Measurements from ENCODE around the gene CYP4V2. TPM values are rescaled to one million over a fixed set of nuclear protein-coding genes. Genes with fewer than 3 reads are reported as not detected.

CYP4V2 gene
- total RNA-seq, 4 donors from 2014 or later: 9.7 to 22.5 (median 19.7) TPM

DNA sequence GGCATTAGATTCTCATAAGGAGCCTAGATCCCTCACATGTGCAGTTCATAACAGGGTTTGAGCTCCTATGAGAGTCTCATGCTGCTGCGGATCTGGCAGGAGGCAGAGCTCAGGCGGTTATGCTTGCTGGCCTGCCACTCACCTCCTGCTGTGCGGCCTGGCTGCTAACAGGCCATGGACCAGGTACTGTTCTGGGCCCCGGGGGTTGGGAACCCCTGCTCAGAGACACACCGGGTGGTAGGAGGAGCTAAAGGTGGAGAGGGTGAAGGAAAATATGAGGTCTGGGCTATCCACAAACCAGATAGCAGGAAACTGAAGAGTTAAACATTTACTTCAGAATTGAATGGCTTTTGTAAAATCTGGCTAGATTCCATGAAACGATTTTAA lies 68.7 kb downstream of the CYP4V2 start:
- no peak overlapping the region for H3K4me3 ChIP-seq
- TF ChIP-seq POLR2A (IDR thresholded peaks at IDR 0.05): no peak
- TF ChIP-seq, protein P1, sequence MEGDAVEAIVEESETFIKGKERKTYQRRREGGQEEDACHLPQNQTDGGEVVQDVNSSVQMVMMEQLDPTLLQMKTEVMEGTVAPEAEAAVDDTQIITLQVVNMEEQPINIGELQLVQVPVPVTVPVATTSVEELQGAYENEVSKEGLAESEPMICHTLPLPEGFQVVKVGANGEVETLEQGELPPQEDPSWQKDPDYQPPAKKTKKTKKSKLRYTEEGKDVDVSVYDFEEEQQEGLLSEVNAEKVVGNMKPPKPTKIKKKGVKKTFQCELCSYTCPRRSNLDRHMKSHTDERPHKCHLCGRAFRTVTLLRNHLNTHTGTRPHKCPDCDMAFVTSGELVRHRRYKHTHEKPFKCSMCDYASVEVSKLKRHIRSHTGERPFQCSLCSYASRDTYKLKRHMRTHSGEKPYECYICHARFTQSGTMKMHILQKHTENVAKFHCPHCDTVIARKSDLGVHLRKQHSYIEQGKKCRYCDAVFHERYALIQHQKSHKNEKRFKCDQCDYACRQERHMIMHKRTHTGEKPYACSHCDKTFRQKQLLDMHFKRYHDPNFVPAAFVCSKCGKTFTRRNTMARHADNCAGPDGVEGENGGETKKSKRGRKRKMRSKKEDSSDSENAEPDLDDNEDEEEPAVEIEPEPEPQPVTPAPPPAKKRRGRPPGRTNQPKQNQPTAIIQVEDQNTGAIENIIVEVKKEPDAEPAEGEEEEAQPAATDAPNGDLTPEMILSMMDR (IDR thresholded peaks at IDR 0.05): no peak
- no peaks in the 10 kb centered on the region for H3K9me3 ChIP-seq
- no peak overlapping the region for H3K27ac ChIP-seq
- H3K27me3 ChIP-seq: no peaks in the 10 kb centered on the region
- intact Hi-C loops (cut with DNase I; ENCODE audit: low total_unique reads): no loop called here
- no peaks in the 10 kb centered on the region for H3K4me1 ChIP-seq
- no peak for DNase-seq
- H3K36me3 ChIP-seq: no peaks in the 10 kb centered on the region

Other genes with a start within 250 kb of the CYP4V2 start
- 10 to 100 TPM in 1 of 4 donors, 1 to 10 TPM in 3; 2.9 to 12.6 (median 8.6) TPM for gene TLR3, start 122.4 kb upstream of the CYP4V2 start, total RNA-seq
- 10 to 100 TPM in 3 of 4 donors, under 1 TPM in 1; 0.77 to 18.9 (median 17.7) TPM for gene FAM149A, start 86.9 kb upstream of the CYP4V2 start, total RNA-seq
- gene KLKB1, start 35.9 kb downstream of the CYP4V2 start, total RNA-seq: 1 to 10 TPM in 1 of 4 donors, under 1 TPM in 1, not detected in 2; 0.62 to 1.1 TPM
- under 1 TPM in 2 of 4 donors, not detected in 2; 0.48 to 0.67 TPM for gene F11, start 74.6 kb downstream of the CYP4V2 start, total RNA-seq